Fibroblast of villous mesenchyme (primary cell): ENCODE data around the gene SUCO. TPM values are rescaled to one million over a fixed set of nuclear protein-coding genes. Genes with fewer than 3 reads are reported as not detected.

Experiments
- DNase-seq: peaks from one replicate; pipeline ENCODE4 v3.0.0-alpha.2; 2010; ENCODE audit warnings: low read depth
- H3K4me3 ChIP-seq: 2 replicates; pipeline ENCODE4 v1.5.1; 2011; ENCODE audit warnings: low read depth, mild to moderate bottlenecking, low read length
- total RNA-seq: library from RNA; depleted of rRNA; stranded (reverse); fragments of >200 nt; gene quantifications from 2 replicates; pipeline ENCODE4 v1.2.3, GENCODE V29; 2012
- TF ChIP-seq, protein P1 (sequence below): IDR thresholded peaks from 2 replicates; pipeline ENCODE4 v1.5.1; 2012; ENCODE audit warnings: low read depth, mild to moderate bottlenecking, low read length; ENCODE audit not compliant: insufficient read depth

The SUCO gene
- total RNA-seq, 1 donor, result 56.1 TPM

DNA sequence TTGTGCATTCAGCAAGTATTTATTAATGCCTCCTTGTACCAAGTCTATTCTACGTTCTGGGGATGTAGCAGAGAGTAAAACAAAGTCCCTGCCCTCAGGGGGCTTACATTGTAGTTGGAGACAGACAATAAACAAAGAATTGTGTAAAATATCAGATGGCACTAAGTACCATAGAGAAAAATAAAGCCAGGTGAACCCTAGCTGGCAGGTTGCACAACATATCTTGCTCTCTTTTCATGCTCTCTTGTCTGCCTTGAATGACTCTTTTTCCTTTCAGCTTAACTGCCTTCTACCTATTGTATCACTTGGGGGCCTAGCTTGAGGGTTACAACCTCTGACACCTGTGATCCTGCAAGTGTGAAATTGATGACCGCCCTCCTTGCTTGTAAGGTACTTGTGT is 105.3 kb downstream of the SUCO start:
- H3K4me3 ChIP-seq, result no peak overlapping the region
- TF ChIP-seq, protein P1, sequence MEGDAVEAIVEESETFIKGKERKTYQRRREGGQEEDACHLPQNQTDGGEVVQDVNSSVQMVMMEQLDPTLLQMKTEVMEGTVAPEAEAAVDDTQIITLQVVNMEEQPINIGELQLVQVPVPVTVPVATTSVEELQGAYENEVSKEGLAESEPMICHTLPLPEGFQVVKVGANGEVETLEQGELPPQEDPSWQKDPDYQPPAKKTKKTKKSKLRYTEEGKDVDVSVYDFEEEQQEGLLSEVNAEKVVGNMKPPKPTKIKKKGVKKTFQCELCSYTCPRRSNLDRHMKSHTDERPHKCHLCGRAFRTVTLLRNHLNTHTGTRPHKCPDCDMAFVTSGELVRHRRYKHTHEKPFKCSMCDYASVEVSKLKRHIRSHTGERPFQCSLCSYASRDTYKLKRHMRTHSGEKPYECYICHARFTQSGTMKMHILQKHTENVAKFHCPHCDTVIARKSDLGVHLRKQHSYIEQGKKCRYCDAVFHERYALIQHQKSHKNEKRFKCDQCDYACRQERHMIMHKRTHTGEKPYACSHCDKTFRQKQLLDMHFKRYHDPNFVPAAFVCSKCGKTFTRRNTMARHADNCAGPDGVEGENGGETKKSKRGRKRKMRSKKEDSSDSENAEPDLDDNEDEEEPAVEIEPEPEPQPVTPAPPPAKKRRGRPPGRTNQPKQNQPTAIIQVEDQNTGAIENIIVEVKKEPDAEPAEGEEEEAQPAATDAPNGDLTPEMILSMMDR, result no peak
- no peak for DNase-seq

DNA sequence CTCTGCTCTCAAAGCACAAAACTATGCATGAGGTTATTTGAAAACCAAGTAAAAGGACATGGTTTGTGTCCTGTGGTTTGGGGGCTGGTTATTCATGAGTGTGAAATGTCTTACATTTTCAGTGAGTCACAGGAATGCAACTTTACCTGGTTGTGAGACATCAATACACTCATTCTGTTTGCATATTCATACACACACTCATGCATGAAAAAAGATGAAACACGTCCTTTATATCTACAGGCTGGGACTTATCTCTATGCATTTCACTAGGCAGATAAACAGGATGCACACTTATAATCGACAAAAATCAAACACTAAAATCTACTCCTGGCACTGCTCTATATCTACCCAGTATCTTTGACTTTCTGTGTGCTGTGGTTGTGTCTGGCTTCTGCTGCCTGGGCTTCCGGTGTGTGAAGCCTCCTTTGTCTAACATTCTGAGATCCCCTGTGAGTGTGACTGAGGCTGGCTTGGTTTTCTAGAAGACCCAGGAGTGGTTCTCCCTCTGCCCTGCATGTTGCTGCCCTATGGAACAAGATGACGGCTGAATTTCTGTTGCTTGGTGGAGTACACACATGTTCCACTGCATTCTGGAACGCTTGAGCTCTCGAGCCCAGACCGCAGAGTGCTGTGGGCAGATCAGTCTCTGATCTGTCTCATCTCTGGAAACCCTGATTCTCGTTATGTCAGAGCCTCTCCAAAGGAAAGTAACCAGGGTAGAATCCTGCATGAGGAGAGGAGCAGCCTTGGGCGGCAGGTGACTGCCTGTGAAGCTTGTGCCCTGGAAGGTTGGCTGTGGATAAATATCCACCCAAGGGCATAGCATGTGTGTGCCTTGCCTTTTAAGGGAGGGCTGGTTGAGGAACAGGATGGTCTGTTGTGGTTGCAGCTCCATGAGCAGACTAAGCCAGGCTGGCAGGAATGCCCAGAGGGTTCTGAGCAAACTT is 106.2 kb downstream of the SUCO start:
- DNase-seq, result peak; percentile 72
- TF ChIP-seq, protein P1, result no peak
- no peak overlapping the region for H3K4me3 ChIP-seq

DNA sequence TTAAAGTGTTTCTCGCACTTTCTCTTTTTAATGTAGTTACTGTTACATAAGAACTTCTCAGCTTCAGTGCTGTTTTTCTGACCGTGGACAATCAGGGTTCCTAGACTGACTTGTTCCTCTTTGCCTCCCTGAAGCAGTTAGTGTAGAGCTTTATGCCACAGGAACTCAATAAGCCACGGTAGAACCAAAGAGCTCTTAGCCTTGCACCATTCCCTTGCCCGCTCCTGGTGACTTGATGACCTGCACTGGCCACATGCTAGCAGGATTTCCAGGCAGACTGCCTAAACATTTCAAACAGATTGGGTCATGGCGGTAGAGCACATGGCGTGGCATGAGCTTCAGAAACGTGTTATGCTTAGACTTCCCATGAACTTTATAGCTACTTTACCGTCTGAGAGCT is 107.2 kb downstream of the SUCO start:
- H3K4me3 ChIP-seq, result no peak overlapping the region
- no peak for DNase-seq
- TF ChIP-seq, protein P1, result no peak

DNA sequence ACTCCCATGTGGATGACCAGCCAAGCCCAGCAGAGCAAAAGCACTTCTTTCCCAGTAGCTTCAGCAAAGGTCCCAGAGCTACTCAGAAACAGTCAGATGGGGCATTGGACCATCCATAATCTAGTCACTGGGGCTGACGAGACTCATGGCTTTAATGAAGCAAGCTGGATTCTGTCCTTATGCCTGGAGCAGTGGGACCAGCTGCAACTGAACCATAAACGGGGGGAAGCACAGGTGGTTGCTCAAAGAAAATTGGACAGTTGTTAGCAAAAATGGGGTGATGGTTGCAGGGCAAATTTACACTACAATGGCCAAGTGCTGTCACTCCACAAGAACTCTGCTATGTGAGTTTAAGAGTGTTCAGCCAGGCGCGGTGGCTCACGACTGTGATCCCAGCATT is 108.5 kb downstream of the SUCO start:
- no peak overlapping the region for H3K4me3 ChIP-seq
- no peak for DNase-seq
- TF ChIP-seq, protein P1, result no peak

DNA sequence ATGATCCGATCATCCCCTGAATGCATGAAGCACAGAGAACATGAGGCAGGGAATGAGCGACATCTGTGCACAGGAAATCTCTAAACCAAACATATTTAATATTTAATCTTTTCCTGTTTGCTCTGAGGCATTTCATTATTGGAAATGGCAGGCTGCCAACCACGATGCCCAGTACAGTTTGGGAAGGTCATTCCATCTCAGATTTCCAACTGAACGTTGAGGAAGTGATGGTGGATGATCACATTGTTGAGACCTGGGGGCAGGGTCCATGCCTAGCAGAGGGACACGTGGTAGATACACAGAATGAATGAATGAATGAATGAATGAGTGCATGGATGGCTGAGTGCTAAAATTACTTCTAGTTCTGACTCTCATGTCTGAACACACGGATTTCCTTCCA is 110.0 kb downstream of the SUCO start:
- no peak overlapping the region for H3K4me3 ChIP-seq
- TF ChIP-seq, protein P1, result no peak
- DNase-seq, result no peak

DNA sequence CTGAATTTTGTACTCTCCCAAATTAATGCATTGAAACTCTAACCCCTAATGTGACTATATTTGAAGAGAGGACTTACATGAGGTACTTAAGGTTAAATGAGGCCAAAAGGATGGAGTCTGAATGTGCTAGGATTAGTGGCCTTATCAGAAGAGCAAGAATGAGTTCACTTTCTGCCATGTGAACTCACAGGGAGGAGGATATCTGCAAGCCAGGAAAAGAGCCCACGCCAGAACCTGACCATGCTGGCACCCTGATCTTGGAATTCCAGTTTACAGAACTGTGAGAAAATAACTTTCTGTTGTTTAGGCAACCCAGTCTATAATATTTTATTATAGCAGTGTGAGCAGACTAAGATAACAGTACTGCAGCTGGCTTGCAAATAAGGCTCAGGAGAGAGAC is 113.7 kb downstream of the SUCO start:
- no peak overlapping the region for H3K4me3 ChIP-seq
- DNase-seq, result peak; percentile 75
- TF ChIP-seq, protein P1, result no peak

DNA sequence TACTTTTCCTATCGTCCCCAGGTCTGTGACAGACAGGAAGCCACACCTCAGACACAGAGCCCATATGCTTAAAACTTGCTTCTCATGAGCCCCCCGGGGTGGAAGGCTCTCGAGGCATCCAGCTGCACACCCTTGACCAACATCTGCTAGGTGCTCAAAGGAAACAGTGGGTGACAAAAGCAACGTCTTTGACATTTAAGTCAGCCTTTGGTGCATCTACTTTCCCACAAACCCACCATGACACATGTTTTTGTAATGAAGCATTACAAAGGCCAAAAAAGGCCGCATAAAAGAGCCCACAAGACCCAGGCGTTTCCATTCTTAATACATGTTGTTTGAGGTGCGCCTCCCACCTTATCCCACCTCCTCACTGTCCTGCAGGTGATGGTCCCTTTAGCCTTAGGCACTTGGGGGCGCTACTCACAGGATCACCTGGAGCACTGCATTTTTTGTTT is 114.2 kb downstream of the SUCO start:
- H3K4me3 ChIP-seq, result no peak overlapping the region
- TF ChIP-seq, protein P1, result no peak
- DNase-seq, result no peak
